C4-2B (cell line): ENCODE results near the gene SCLY.

Experiments used
- H3K27ac ChIP-seq: fragments of 450-650 bp; 2 replicates; pipeline ENCODE4 v1.5.1; 2017
- CTCF ChIP-seq: fragments of 450-650 bp; conservative IDR thresholded peaks from 2 replicates; pipeline ENCODE4 v1.5.1; 2017; ENCODE audit warnings: mild to moderate bottlenecking
- ZFX ChIP-seq: fragments of 450-650 bp; IDR thresholded peaks from 2 replicates; pipeline ENCODE4 v1.6.1; 2017

Gene SCLY

DNA sequence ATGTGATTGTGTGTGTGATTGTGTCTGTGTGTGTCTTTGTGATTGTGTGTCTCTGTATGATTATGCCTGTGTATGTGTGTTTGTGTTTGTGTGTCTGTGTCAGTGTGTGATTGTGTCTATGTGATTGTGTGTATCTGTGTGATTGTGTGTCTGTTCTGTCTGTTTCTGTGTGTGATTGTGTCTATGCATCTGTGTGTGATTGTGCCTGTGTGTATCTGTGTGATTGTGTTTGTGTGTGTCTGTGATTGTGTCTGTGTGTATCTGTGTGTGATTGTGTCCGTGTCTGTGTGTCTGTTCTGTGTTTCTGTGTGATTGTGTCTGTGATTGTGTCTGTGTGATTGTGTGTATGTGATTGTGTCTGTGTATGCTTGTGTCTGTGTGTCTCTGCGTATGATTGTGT is 65.5 kb downstream of the SCLY start:
- no peak for TF ChIP-seq CTCF
- TF ChIP-seq ZFX: no peak
- H3K27ac ChIP-seq: no peak overlapping the region

GRCh38 chr2:238126775-238127164 is 66.0 kb downstream of the SCLY start:
- TF ChIP-seq CTCF (no peak), ZFX (no peak)
- no peak overlapping the region for H3K27ac ChIP-seq

DNA sequence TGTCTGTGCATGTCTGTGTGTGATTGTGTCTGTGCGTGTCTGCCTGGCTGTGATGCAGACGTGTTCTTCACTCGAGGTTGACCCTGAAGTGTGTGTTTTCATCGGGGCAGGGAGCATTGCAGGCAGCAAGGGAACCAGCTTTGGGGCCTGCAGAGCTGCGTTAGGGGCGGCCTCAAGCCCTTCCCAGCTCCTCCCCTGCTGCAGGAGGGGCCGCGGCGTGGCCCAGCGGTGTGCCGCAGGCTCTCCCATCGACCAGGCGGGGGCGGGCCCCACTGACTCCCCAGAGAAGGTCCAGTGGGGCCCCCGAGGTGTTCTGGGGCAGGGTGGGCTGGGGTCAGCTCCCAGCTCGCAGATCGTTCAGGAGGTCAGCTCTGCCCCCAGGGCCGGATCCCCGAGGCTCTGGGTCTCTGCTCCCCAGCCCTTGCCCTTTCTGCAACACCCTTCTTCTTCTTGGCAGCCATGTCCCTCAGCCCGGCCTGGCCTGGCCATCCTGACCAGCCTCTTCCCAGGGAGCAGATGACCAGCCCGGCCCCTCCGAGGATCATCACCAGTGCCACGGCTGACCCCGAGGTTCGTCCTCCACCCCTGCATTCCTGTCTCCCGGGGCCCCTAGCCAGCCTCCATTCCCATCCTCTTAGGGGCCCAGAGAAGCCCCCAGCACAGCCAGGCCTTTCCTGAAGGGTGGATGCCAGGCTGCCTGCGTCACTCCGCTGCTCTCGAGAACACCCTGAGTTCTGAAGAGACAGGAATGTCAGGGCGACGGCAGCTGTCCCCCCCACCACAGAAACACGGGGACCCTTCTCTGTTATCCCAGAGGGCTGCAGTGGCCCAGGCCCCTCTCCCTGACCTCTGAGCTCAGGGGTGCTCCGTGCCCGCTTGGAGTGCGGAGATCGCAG is 66.6 kb downstream of the SCLY start:
- TF ChIP-seq CTCF (no peak), ZFX (no peak)
- no peak overlapping the region for H3K27ac ChIP-seq

GRCh38 chr2:238128061-238128440 is 67.2 kb downstream of the SCLY start:
- TF ChIP-seq ZFX (no peak), CTCF (no peak)

DNA sequence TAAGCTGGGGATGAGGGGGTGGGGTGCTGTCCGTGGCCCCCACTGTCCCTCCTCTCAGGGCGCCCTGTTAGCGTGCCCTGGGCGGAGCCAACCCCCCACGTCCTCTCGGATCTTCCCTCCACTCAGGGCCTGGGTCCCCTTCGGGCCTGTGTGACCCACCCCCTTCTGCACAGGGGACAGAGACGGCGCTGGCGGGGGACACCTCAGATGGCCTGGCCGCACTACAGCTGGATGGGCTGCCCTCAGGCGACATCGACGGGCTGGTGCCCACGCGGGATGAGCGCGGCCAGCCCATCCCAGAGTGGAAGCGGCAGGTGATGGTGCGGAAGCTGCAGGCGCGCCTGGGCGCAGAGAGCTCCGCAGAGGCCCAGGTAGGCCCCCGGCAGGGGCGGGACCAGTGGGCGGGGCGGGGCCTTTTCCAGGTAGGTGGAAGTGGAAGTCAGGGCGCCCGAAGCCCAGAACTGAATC is 67.8 kb downstream of the SCLY start:
- no peak for TF ChIP-seq CTCF
- H3K27ac ChIP-seq: no peak overlapping the region

More at GRCh38 chr2:238128061-238128440, 67.2 kb downstream of the SCLY start:
- H3K27ac ChIP-seq: no peak overlapping the region

- TF ChIP-seq CTCF: no peak
- no peak for TF ChIP-seq ZFX
- no peak overlapping the region for H3K27ac ChIP-seq
Observed at GRCh38 chr2:238129166-238130010, 68.6 kb downstream of the SCLY start.
